Endothelial cell of umbilical vein (primary cell): ENCODE data around the gene MEF2A. TPM values are rescaled to one million over a fixed set of nuclear protein-coding genes. Genes with fewer than 3 reads are reported as not detected.

Experiments
- BruUV-seq: library from RNA; stranded (reverse); fragments of 400-500 nt; replicated peaks from 2 replicates; lab custom pipeline; 2021; lab: Mats Ljungman, UMichigan
- CTCF ChIA-PET: fragments of 300-600, 350-600 bp; sonication (Branson Sonifier 250); formaldehyde crosslinking; loops from one replicate; lab custom pipeline; 2021; ENCODE audit warnings: antibody characterized with exemption, inconsistent platforms; lab: Charles Lee
- POLR2A ChIA-PET: fragments of 300-600, 350-600 bp; sonication (Branson Sonifier 250); formaldehyde crosslinking; loops from one replicate; lab custom pipeline; 2021; ENCODE audit warnings: antibody characterized with exemption, inconsistent platforms; lab: Charles Lee
- DNase-seq: peaks from one replicate; pipeline ENCODE4 v3.0.0-alpha.2; 2011; ENCODE audit warnings: low read depth, low spot score
- FAIRE-seq: peaks from 2 replicates; lab custom pipeline; 2011; peaks lifted over from hg19 to GRCh38; lab: Jason Lieb, UNC
- H2AFZ ChIP-seq: 2 replicates; pipeline ENCODE4 v1.6.0; 2012; ENCODE audit warnings: low read depth, low read length, control low read depth, inconsistent platforms
- H3K27ac ChIP-seq: 2 replicates; pipeline ENCODE4 v1.5.1; 2011; ENCODE audit warnings: low read depth, mild to moderate bottlenecking, control low read depth, low read length, moderate library complexity; ENCODE audit not compliant: insufficient read depth
- H3K27me3 ChIP-seq, 2 experiments: 2 replicates each; pipeline versions ENCODE4 v1.6.0 to v1.6.1; 2011; ENCODE audit warnings: low read length in 2 of 2, mixed read lengths in 1 of 2; ENCODE audit not compliant: control insufficient read depth in 2 of 2, insufficient read depth in 2 of 2
- H3K36me3 ChIP-seq, 2 experiments: 2 replicates in 1 of 2; 3 replicates in 1 of 2; pipeline ENCODE4 v1.5.1; 2011; ENCODE audit warnings: low read length in 2 of 2, mild to moderate bottlenecking in 1 of 2, moderate library complexity in 1 of 2; ENCODE audit not compliant: control insufficient read depth in 2 of 2, insufficient read depth in 2 of 2; ENCODE audit errors: extremely low read depth in 1 of 2
- H3K4me1 ChIP-seq: 3 replicates; pipeline ENCODE4 v1.5.1; 2011; ENCODE audit warnings: mild to moderate bottlenecking, low read length; ENCODE audit not compliant: control insufficient read depth, insufficient read depth; ENCODE audit errors: extremely low read depth
- H3K4me2 ChIP-seq: 2 replicates; pipeline ENCODE4 v1.6.1; 2011; ENCODE audit warnings: low read length, control low read depth, mixed read lengths; ENCODE audit not compliant: insufficient read depth
- H3K4me3 ChIP-seq, 3 experiments: fragments of 200-600 bp in 1 of 3; sonication (generic), shearing (Covaris generic) in 1 of 3; replicated peaks in 1 of 3; 2 replicates each; pipeline ENCODE4 v1.5.1; 2011 to 2016; ENCODE audit warnings: control low read depth in 3 of 3, low read length in 3 of 3, mild to moderate bottlenecking in 2 of 3, inconsistent platforms in 1 of 3, low read depth in 1 of 3, moderate library complexity in 1 of 3; ENCODE audit not compliant: insufficient read depth in 1 of 3
- H3K79me2 ChIP-seq: 2 replicates; pipeline ENCODE4 v1.6.0; 2012; ENCODE audit warnings: low read length, inconsistent platforms; ENCODE audit not compliant: control insufficient read depth, insufficient read depth
- H3K9ac ChIP-seq: replicated peaks from 2 replicates; pipeline ENCODE3; 2011; ENCODE audit warnings: low read length, control low read depth; ENCODE audit not compliant: insufficient read depth; ENCODE audit errors: extremely low read depth
- H3K9me1 ChIP-seq: replicated peaks from 3 replicates; pipeline ENCODE4 v1.6.0; 2011; ENCODE audit warnings: mild to moderate bottlenecking, low read length; ENCODE audit not compliant: control insufficient read depth, insufficient read depth; ENCODE audit errors: extremely low read depth
- H3K9me3 ChIP-seq: replicated peaks from 2 replicates; pipeline ENCODE4 v1.5.1; 2012; ENCODE audit warnings: low read length, inconsistent platforms; ENCODE audit not compliant: control insufficient read depth, insufficient read depth
- H4K20me1 ChIP-seq: replicated peaks from 2 replicates; pipeline ENCODE3; 2011; ENCODE audit warnings: mild to moderate bottlenecking, low read length; ENCODE audit not compliant: control insufficient read depth, insufficient read depth; ENCODE audit errors: extremely low read depth
- CTCF ChIP-seq, 2 donors: IDR thresholded peaks; 1 replicate in 1 of 2; 2 replicates in 1 of 2; pipeline ENCODE4 v1.5.1; 2011; ENCODE audit warnings: low read length in 2 of 2, mild to moderate bottlenecking in 2 of 2, moderate library complexity in 2 of 2, control low read depth in 1 of 2, inconsistent platforms in 1 of 2, low read depth in 1 of 2; ENCODE audit not compliant: insufficient read depth in 1 of 2; ENCODE audit errors: extremely low read depth in 1 of 2
- EZH2 ChIP-seq: IDR thresholded peaks from 2 replicates; pipeline ENCODE4 v1.6.1; 2012; ENCODE audit warnings: borderline replicate concordance, low read depth, mild to moderate bottlenecking, moderate library complexity, low read length, inconsistent platforms; ENCODE audit not compliant: severe bottlenecking
- FOS ChIP-seq: IDR thresholded peaks from 2 replicates; pipeline ENCODE4 v1.6.1; 2011; ENCODE audit warnings: mild to moderate bottlenecking, low read length, moderate library complexity, borderline replicate concordance; ENCODE audit not compliant: insufficient read depth
- GATA2 ChIP-seq: IDR thresholded peaks from 2 replicates; pipeline ENCODE4 v1.7.0; 2011; ENCODE audit warnings: low read depth, mild to moderate bottlenecking, moderate library complexity, mixed read lengths, low read length; ENCODE audit not compliant: insufficient read length, insufficient read depth
- JUN ChIP-seq: IDR thresholded peaks from 2 replicates; pipeline ENCODE4 v1.6.1; 2011; ENCODE audit warnings: borderline replicate concordance, low read depth; ENCODE audit not compliant: insufficient read length, insufficient read depth
- MAX ChIP-seq: IDR thresholded peaks from 2 replicates; pipeline ENCODE4 v1.6.1; 2011; ENCODE audit not compliant: insufficient read depth, insufficient read length
- POLR2AphosphoS5 ChIP-seq: IDR thresholded peaks from 2 replicates; pipeline ENCODE4 v1.6.1; 2012; ENCODE audit warnings: low read depth, mild to moderate bottlenecking, control low read depth, low read length, moderate library complexity; ENCODE audit not compliant: insufficient read depth
- dilution Hi-C: fragments of 300-500 bp; cut with MboI; formaldehyde crosslinking; loops from one replicate; pipeline ENCODE4 v1.15.0; 2019; ENCODE audit warnings: low sequenced_read_pairs; ENCODE audit not compliant: extremely low pct_ligation_motif_present
- intact Hi-C: fragments of 100-400 bp; cut with micrococcal nuclease; formaldehyde crosslinking; loops from one replicate; pipeline ENCODE4 v1.10.0; 2022
- polyA plus RNA-seq, 4 experiments: library from polyadenylated mRNA; depleted of rRNA in 3 of 4; stranded (reverse) in 3 of 4; unstranded in 1 of 4; fragments of >200 nt; gene quantifications; 2 replicates each; pipeline versions ENCODE4 v1.2.1 to v1.2.3, GENCODE V29; 2011 to 2012; ENCODE audit warnings: missing spikeins in 1 of 4
- total RNA-seq: library from RNA; stranded (reverse); gene quantifications from 2 replicates; pipeline ENCODE4 v1.2.3, GENCODE V29; 2021

Gene MEF2A
- total and polyA plus RNA-seq, 2 donors (not counting 3 experiments of a cell fraction or from before 2014, with no cell fraction given) = 38.0 to 45.3 TPM

- no peak overlapping the region for H3K27ac ChIP-seq
- ChIA-PET CTCF (interaction anchor here (1.4 to 6.7 kb wide), 3 partner anchors 20 to 482 kb away, joined by 4 to 155 read pairs (median 75); partner anchors contain the start of gene LYSMD4), POLR2A (no interaction called here)
- no peak for DNase-seq
- TF ChIP-seq MAX (no peak), EZH2 (no peak), GATA2 (no peak), JUN (no peak), FOS (no peak)
- intact Hi-C loops (no loop called here), dilution Hi-C loops (no loop called here)
- no peaks in the 10 kb centered on the region for H3K36me3 ChIP-seq
- no peak for FAIRE-seq
- H3K9ac ChIP-seq = no peak overlapping the region
- H3K9me1 ChIP-seq = no peaks in the 10 kb centered on the region
- H2AFZ ChIP-seq = no peak overlapping the region
- no peaks in the 10 kb centered on the region for H3K27me3 ChIP-seq
- H3K9me3 ChIP-seq = no peaks in the 10 kb centered on the region
- H3K4me1 ChIP-seq = peaks cover 9% of the 10 kb centered on the region
- BruUV-seq = no TSS peak
- no peak overlapping the region for H3K4me2 ChIP-seq
- H4K20me1 ChIP-seq = no peaks in the 10 kb centered on the region
- H3K79me2 ChIP-seq = no peaks in the 10 kb centered on the region
- no peak overlapping the region for H3K4me3 ChIP-seq
These were observed 187.3 kb downstream of the MEF2A start for GRCh38 chr15:99753066-99753465.

- Histone ChIP-seq H2AFZ (no peak overlapping the region), H3K4me3 (no peak overlapping the region), H3K36me3 (no peaks in the 10 kb centered on the region), H3K4me2 (no peak overlapping the region), H3K27ac (no peak overlapping the region), H3K9ac (no peak overlapping the region), H4K20me1 (no peaks in the 10 kb centered on the region), H3K4me1 (no peaks in the 10 kb centered on the region), H3K79me2 (no peaks in the 10 kb centered on the region), H3K9me1 (no peaks in the 10 kb centered on the region), H3K27me3 (no peaks in the 10 kb centered on the region), H3K9me3 (no peaks in the 10 kb centered on the region)
- TF ChIP-seq CTCF (IDR thresholded peaks at IDR 0.05; ENCODE audit: extremely low read depth in 1 of 2, insufficient read depth in 1 of 2, low read depth in 1 of 2, low read length in 2 of 2) (peak; percentile 67 to 68), POLR2AphosphoS5 (no peak), EZH2 (no peak)
- FAIRE-seq (peak; percentile 81), DNase-seq (peak; percentile 73)
- ChIA-PET POLR2A (no interaction called here), CTCF (interaction anchor here (0.6 to 6.7 kb wide), 44 partner anchors 8 to 993 kb away, joined by 3 to 155 read pairs (median 4); partner anchors contain the start of genes LRRC28, LYSMD4 and SYNM)
- no TSS peak for BruUV-seq
- intact Hi-C loops = loop anchor here (1.0 to 5.0 kb wide), 6 partner anchors 23 to 483 kb away; partner anchors contain the start of gene LYSMD4
- dilution Hi-C loops = no loop called here
These were observed 190.1 kb downstream of the MEF2A start for GRCh38 chr15:99755692-99756409.
